Measurements from ENCODE around the gene SLC7A5.
"Not testable (repeated sequence)": the region's sequence is repeated elsewhere in the genome, so short reads cannot be mapped to it uniquely, and the experiment has no call there.

SLC7A5 gene

DNA sequence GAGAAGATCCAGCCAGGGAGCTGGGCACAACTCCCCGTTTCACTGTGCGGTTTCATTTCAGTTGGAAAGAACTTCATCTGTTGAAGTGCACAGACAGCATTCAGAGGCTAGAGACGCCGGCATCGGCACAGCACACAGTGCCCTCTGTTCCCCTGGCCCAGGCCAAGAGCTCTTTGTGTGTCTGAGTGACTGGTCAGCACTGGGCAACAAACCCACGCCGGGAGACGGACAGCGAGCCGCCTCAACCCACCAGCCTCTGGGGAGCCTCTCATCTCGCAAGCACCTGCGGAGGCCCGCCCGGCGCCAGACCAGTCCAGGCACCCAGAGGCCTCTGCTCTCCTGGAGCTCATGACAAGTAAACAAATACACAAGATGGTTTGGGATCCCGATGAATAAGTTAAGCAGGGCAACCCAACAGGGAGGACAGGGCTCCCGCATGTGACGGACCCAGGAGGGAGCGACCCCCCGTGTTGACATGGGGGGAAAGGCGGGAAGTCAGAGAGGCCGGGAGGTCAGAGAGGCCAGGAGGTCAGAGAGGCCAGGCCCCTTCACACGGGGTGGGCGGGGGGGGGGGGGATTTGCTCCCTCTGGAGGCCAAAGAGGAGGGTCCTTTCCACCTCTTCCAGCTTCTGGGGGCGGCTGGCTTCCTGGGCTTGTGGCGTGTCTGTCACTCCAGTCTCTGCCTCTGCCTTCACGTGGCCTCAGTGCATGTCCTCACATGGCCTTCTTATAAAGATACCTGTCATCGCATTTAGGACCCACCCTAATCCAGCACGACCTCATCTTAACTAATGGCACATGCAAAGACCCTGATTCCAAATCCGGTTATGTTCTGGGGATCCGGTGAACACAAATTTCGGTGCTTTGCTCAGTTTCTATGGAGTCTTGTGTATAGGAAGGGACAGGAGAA, 77.8 kb downstream of the SLC7A5 start:
- DNase-seq (ENCODE audit: low spot score) = no peak

DNA sequence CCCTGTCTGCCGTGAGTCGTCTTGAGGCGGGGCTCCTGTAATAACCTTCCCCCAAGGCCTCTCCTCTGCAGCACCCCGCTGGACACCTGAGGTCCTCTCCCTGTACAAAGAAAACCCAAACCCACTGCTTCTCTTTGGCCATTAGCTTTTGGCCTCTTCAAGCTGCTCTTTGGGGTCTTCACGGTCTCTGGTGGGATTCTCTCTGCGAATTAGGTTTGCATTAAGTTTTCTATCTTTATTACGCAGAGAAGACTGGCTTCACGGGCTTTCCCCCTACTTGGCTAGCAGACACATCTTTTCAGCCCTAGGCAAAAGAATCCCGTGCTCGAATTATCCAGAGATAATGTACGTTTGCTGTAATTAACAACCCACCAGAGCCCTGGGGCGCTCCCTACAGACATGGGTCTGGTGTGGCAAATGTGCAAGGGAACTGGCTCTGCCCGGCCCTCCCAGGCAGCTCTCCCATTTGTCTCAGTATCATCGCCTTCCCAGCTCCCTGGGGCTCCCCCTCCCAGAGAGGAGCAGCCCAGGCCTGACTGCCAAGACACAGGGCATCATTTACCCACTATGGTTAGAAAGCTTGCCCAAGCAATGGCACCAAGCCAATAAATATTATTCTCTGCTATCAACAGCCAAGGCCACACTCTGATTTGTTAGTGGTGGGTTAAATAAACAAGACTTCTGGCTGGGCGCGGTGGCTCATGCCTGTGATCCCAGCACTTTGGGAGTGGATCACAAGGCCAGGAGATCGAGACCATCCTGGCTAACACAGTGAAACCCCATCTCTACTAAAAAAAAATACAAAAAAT, 78.8 kb downstream of the SLC7A5 start:
- no peak for DNase-seq (ENCODE audit: low spot score)

DNA sequence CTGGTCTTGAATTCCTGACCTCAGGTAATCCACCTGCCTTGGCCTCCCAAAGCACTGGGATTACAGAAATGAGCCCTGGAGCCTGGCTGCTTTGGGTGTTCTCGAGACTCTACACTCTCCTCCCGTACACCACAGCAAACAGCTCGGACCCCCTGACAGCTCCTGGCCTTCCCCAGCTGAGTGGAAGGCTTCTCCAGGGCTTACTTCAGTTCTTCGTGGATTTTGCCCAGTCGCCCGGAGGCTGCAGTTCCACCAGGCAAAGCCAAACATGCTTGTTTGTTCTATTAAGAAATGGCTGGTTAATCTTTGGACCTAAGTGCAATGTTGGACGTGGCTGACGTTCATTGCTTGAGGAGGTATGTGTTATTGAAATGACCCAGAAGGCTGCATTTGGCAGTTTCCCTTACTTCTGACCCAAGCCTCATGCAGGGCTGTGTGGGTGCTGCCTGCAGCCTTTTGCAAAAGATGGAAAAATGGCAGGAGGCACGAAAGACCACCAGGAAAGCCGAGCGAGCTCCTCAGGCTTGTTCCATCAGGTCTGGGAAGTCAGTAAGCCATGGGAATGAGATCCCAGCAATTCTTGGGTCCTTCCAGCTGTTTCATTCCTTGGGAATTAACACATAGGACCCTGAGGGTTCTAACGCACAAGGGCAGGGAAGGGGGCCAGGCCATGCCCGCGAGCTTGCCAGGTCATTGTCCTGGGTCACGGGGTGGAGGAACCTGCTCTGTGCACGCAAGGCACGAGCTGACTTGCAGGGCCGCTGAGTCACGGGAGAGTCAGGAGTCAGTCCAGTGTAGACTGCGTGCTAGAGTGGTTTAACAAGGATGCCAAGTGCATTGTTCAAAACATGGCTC, 79.6 kb downstream of the SLC7A5 start:
- no peak for DNase-seq (ENCODE audit: low spot score)

DNA sequence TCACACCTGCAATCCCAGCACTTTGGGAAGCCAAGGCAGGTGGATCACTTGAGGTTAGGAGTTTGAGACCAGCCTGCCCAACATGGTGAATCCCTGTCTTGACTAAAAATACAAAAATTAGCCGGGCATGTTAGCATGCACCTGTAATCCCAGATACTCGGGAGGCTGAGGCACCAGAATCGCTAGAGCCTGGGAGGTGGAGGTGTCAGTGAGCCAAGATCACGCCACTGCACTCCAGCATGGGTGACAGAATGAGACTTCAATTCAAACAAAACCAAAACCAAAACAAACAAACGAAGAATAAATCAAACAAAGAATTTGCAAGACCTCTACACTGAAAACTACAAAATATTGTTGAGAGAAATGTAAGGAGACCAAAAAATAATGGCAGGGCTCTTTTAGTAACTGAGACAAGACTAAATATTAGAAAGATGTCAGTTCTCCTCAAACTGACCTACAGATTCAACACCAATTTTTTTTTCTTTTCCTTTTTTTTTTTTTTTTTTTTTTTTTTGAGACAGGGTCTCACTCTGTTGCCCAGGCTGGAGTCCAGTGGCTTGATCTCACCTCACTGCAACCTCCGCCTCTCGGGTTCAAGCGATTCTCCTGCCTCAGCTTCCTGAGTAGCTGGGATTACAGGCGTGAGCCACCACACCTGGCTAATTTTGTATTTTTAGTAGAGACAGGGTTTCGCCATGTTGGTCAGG, 80.4 kb downstream of the SLC7A5 start:
- DNase-seq (ENCODE audit: low spot score) = not testable (repeated sequence)

DNA sequence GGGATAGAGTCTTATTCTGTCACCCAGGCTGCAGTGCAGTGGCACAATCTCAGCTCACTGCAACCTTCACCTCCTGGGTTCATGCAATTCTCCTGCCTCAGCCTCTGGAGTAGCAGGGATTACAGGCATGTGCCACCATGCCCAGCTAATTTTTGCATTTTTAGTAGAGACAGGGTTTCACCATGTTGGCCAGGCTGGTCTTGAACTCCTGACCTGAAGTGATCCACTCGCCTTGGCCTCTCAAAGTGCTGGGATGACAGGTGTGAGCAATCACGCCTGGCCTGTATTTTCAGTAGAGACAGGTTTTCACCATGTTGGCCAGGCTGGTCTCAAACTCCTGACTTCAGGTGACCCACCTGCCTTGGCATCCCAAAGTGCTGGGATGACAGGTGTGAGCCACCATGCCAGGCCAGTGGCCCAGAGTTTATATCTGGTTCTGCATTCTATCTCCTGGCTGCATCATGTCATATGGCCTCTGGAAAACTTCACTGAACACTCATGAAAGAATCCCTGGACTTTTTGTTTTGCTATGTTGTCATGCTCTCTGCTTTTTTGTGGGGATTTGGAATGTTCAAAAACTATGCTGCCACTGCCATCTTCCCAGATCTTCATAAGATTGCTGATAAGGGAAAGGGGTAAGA, 81.7 kb downstream of the SLC7A5 start:
- not testable (repeated sequence) for DNase-seq (ENCODE audit: low spot score)

DNA sequence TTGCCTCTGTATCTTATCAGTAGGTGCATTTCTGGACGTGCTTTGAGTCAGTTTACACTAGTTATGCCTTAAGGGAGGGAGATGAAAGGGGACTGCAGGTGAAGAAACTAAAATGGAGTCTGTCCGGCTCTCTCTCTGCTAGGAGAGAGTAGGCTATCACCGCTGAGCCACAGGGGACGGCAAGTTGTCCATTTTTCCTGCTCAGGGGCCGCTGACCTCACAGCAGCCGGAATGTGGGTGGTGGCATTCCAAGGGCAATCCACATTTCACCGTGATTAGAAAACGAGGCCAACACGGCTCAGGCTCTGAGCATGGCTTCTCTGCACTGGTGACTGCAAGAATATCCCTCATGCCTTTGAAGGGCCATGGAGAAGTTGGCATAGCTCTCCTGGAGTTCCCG, 84.5 kb downstream of the SLC7A5 start:
- no peak for DNase-seq (ENCODE audit: low spot score)

DNA sequence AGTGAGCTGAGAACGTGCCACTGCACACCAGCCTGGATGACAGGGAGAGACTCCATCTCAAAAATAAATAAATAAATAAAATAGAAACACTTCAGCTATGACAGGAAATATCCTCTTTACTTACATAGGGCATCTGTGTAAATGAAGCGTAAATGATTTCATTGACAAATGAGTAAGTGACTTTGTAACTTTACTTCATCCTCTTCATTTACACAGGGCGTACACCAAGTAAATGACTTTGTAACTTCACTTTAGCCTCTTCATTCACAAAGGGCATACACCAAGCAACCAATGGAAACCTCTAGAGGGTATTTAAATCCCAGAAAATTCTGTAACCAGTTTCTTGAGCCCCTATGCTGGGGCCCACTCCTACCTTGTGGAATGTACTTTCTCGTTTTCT, 87.3 kb downstream of the SLC7A5 start:
- no peak for DNase-seq (ENCODE audit: low spot score)

DNA sequence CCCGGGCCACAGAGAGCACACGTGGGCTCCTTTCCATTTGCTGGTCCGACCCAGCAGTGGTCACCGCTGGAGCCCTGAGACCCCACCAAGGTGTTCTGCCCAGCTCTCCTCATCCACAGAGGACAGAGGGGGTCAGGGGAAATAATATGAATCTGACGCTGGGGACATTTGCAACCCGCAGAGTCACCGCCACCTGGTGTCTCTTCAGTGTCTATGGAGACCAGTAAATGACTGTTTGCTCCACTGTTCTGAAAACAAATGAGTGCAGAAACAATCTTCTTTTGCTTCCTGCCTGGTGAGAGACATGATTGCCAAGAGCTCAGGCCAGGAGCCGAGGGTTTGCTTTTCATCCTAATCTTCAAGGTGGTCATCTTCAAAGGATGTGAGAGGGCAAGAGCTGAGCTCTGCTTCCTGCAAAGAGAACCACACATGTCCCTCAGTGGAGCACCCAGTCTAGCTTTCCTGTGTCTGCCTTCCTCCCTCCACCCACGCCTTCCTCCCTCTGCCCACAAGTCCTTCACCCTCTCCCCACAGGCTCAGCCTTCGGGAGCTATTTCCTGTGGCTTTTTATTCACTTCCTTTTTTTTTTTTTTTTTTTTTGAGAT, 88.8 kb downstream of the SLC7A5 start:
- DNase-seq (ENCODE audit: low spot score) = no peak
